ENCODE results near the gene EFCAB11. TPM values are rescaled to one million over a fixed set of nuclear protein-coding genes. Genes with fewer than 3 reads are reported as not detected.

The EFCAB11 gene
- total and polyA plus RNA-seq, 2 of the 4 experiments (the other 2 are of a cell fraction), result 2.2 to 5.3 TPM

DNA sequence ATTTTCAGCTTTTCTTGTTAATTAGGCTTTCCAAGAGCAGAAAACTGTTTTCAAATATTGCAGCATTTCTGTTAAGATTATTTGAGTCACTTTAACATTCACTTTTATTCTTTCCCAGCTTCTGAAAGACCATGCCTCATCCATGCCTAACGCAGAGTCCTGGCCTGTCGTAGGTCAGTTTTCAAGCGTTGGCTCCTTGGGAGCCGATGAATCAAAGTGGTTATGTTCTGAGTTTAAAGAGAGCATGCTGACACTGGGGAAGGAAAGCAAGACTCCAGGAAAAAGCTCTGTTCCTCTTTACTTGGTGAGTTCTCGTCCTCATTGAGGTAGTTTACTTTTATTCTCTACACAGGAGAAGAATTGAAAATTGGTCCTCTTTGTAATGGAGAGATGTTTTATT is 34.3 kb upstream of the EFCAB11 start:
- ATAC-seq (ENCODE audit: low read depth) (no peak), DNase-seq (no peak)
- Histone ChIP-seq H3K18ac (ENCODE audit: low read depth, low read length) (no peak overlapping the region), H4K20me1 (ENCODE audit: insufficient read depth, low read length) (no peaks in the 10 kb centered on the region), H3K27me3 (ENCODE audit: control insufficient read depth, insufficient read depth, low read length) (no peaks in the 10 kb centered on the region), H3K9me3 (ENCODE audit: control insufficient read depth, insufficient read depth, low read length) (no peaks in the 10 kb centered on the region), H2BK5ac (ENCODE audit: low read depth, low read length, poor library complexity, severe bottlenecking) (no peak overlapping the region), H3K56ac (ENCODE audit: extremely low read depth, insufficient read depth, low read length) (no peak overlapping the region), H3K36me3 (ENCODE audit: control insufficient read depth, insufficient read depth, low read length) (peaks cover 16% of the 10 kb centered on the region), H4K91ac (ENCODE audit: insufficient read depth, low read depth, low read length) (no peak overlapping the region), H3K9ac (ENCODE audit: low read depth, low read length) (no peak overlapping the region), H4K5ac (ENCODE audit: low read depth, low read length) (no peak overlapping the region), H2AFZ (replicated peaks; ENCODE audit: low read length, poor library complexity) (no peak overlapping the region), H2BK15ac (ENCODE audit: low read depth, low read length) (no peak overlapping the region), H3K4me2 (ENCODE audit: low read depth, low read length) (no peak overlapping the region), H3K4ac (ENCODE audit: low read depth, low read length) (no peak overlapping the region), H2AK5ac (ENCODE audit: low read depth, low read length) (no peak overlapping the region), H4K8ac (ENCODE audit: low read depth in 2 of 2, low read length in 2 of 2) (no peak overlapping the region), H3K4me3 (ENCODE audit: insufficient read depth, low read depth, low read length) (no peak overlapping the region), H2BK20ac (ENCODE audit: low read depth, low read length) (no peak overlapping the region), H3K79me1 (ENCODE audit: low read depth in 1 of 2, low read length in 2 of 2) (peaks cover 0 to 2% of the 10 kb centered on the region in 2 experiments; a peak in 2 of 4 replicates), H3K23ac (ENCODE audit: low read depth, low read length) (no peak overlapping the region), H3K9me1 (ENCODE audit: insufficient read depth, low read length) (no peaks in the 10 kb centered on the region; the same call in 1 of the 2 replicates), H2BK120ac (ENCODE audit: low read depth, low read length) (no peak overlapping the region), H3K4me1 (ENCODE audit: control insufficient read depth, insufficient read depth, low read length) (peaks cover 2% of the 10 kb centered on the region; the same call in 1 of the 2 replicates), H2AK9ac (replicated peaks; ENCODE audit: low read depth, low read length, poor library complexity) (no peak overlapping the region), H3K14ac (replicated peaks; ENCODE audit: low read depth, low read length) (no peak overlapping the region), H3K27ac (ENCODE audit: insufficient read depth, low read length) (no peak overlapping the region)
- no peak for TF ChIP-seq RFX5 (IDR thresholded peaks at IDR 0.05; ENCODE audit: low read depth, low read length)
- in situ Hi-C loops (cut with MboI; ENCODE audit: low sequenced_read_pairs), result loop anchor here (10.0 kb wide), 1 partner anchor 236 kb away; no protein-coding TSS in a partner anchor
- intact Hi-C loops (cut with micrococcal nuclease), result no loop called here
- CTCF ChIA-PET, result interaction anchor here (0.5 kb wide), 1 partner anchor 10 kb away, joined by 4 read pairs; no protein-coding TSS in a partner anchor
- POLR2A ChIA-PET (ENCODE audit: unreplicated experiment), result no interaction called here
- BruUV-seq (replicated peaks), result no TSS peak
- WGBS, 2 experiments (ENCODE audit: extremely low coverage in 2 of 2, insufficient read length in 1 of 2), result no CpG with 5 or more reads among the region's 5 CpGs
- dilution Hi-C loops (cut with HindIII; ENCODE audit: low sequenced_read_pairs, unreplicated experiment), result no loop called here
